ENCODE data around the gene DDX6.
"Not testable (repeated sequence)": the region's sequence is repeated elsewhere in the genome, so short reads cannot be mapped to it uniquely, and the experiment has no call there.

GRCh38 chr11:118822936-118823510, 32.1 kb upstream of the DDX6 start:
- TF ChIP-seq CTCF (IDR thresholded peaks at IDR 0.05; ENCODE audit: insufficient read depth, low read length, poor library complexity, severe bottlenecking); EZH2phosphoT487 (conservative IDR thresholded peaks at IDR 0.05; ENCODE audit: low read length): not testable (repeated sequence)
